Measurements from ENCODE around the gene LAMA3. TPM values are rescaled to one million over a fixed set of nuclear protein-coding genes. Genes with fewer than 3 reads are reported as not detected.

Gene LAMA3
- total and polyA plus RNA-seq, 12 donors: 0.89 to 5.3 (median 3.3) TPM

- H3K9me3 ChIP-seq: no peaks in the 10 kb centered on the region
- H3K4me1 ChIP-seq: peaks cover 0 to 10% (median 0%) of the 10 kb centered on the region in 9 donors
- H3K27ac ChIP-seq: no peak overlapping the region
- H3K27me3 ChIP-seq: no peaks in the 10 kb centered on the region
- WGBS, 2 donors: 24 to 34% methylated on average over 8 of the region's 8 CpGs
- ATAC-seq: peak in 7 of 8 donors; percentile 29 to 63 (median 51)
- peaks cover 0 to 30% (median 0%) of the 10 kb centered on the region in 9 donors for H3K36me3 ChIP-seq
- intact Hi-C loops (cut with DNase I): loop anchor here in 1 of 10 donors (5.0 kb wide), 1 partner anchor 51 kb away; no protein-coding TSS in a partner anchor
- TF ChIP-seq, protein P1, sequence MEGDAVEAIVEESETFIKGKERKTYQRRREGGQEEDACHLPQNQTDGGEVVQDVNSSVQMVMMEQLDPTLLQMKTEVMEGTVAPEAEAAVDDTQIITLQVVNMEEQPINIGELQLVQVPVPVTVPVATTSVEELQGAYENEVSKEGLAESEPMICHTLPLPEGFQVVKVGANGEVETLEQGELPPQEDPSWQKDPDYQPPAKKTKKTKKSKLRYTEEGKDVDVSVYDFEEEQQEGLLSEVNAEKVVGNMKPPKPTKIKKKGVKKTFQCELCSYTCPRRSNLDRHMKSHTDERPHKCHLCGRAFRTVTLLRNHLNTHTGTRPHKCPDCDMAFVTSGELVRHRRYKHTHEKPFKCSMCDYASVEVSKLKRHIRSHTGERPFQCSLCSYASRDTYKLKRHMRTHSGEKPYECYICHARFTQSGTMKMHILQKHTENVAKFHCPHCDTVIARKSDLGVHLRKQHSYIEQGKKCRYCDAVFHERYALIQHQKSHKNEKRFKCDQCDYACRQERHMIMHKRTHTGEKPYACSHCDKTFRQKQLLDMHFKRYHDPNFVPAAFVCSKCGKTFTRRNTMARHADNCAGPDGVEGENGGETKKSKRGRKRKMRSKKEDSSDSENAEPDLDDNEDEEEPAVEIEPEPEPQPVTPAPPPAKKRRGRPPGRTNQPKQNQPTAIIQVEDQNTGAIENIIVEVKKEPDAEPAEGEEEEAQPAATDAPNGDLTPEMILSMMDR (IDR thresholded peaks at IDR 0.05): no peak
- peak in 1 of 2 donors; percentile 21 for DNase-seq
- H3K4me3 ChIP-seq: no peak overlapping the region
Measured at GRCh38 chr18:23900994-23901393, 211.7 kb downstream of the LAMA3 start.

GRCh38 chr18:23902396-23902795, 213.1 kb downstream of the LAMA3 start:
- Histone ChIP-seq H3K4me3 (no peak overlapping the region), H3K9me3 (no peaks in the 10 kb centered on the region), H3K27ac (no peak overlapping the region), H3K4me1 (peaks cover 0 to 10% (median 0%) of the 10 kb centered on the region in 9 donors), H3K36me3 (peaks cover 0 to 42% (median 0%) of the 10 kb centered on the region in 9 donors), H3K27me3 (no peaks in the 10 kb centered on the region)
- no peak for ATAC-seq
- intact Hi-C loops (cut with DNase I): loop anchor here in 1 of 10 donors (5.0 kb wide), 1 partner anchor 50 kb away; no protein-coding TSS in a partner anchor
- TF ChIP-seq, protein P1 (IDR thresholded peaks at IDR 0.05): no peak
- no peak for DNase-seq
- WGBS, 2 donors: 97 to 98% methylated on average over 2 of the region's 2 CpGs

DNA sequence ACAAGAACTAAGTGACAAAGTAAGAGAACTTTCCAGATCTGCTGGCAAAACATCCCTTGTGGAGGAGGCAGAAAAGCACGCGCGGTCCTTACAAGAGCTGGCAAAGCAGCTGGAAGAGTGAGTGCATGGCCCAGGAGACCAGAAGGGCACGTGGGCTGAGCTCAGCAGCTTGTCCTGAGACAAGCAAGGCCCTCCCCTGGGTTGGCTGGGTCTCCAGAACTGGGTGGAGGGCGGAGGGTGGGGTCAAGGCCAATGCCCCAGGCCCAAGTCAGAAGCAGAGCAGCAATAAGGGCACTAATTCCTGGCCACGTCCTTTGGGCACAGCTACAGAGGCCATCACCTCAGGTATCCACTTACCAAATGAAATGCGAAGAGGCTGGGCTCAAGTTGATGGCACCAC, 214.7 kb downstream of the LAMA3 start:
- intact Hi-C loops (cut with DNase I): loop anchor here in 1 of 10 donors (5.0 kb wide), 1 partner anchor 48 kb away; no protein-coding TSS in a partner anchor
- Histone ChIP-seq H3K36me3 (peaks cover 0 to 43% (median 0%) of the 10 kb centered on the region in 9 donors), H3K9me3 (no peaks in the 10 kb centered on the region), H3K4me3 (no peak overlapping the region), H3K27ac (no peak overlapping the region), H3K27me3 (no peaks in the 10 kb centered on the region), H3K4me1 (peaks cover 0 to 10% (median 0%) of the 10 kb centered on the region in 9 donors)
- no peak for DNase-seq
- ATAC-seq: peak in 2 of 8 donors; percentile 56 to 75
- TF ChIP-seq, protein P1 (IDR thresholded peaks at IDR 0.05): no peak
- 80 to 82% methylated on average over 7 of the region's 7 CpGs for WGBS, 2 donors

GRCh38 chr18:23906658-23907057, 217.4 kb downstream of the LAMA3 start:
- H3K9me3 ChIP-seq: no peaks in the 10 kb centered on the region
- TF ChIP-seq, protein P1 (IDR thresholded peaks at IDR 0.05): no peak
- no peaks in the 10 kb centered on the region for H3K27me3 ChIP-seq
- no peaks in the 10 kb centered on the region for H3K4me1 ChIP-seq
- WGBS, 2 donors: 90 to 95% methylated on average over 2 of the region's 2 CpGs
- intact Hi-C loops (cut with DNase I): no loop called here
- H3K36me3 ChIP-seq: peaks cover 0 to 58% (median 0%) of the 10 kb centered on the region in 9 donors
- DNase-seq (no peak), ATAC-seq (no peak)
- H3K4me3 ChIP-seq: no peak overlapping the region
- no peak overlapping the region for H3K27ac ChIP-seq

All from heart right ventricle (tissue), 16 donors.